ENCODE data around the gene PIH1D1. TPM values are rescaled to one million over a fixed set of nuclear protein-coding genes. Genes with fewer than 3 reads are reported as not detected.

The PIH1D1 gene
- total RNA-seq, 1 donor from 2014 or later, result 78.8 TPM

GRCh38 chr19:49481020-49481683, 29.5 kb upstream of the PIH1D1 start:
- Mint-ChIP-seq H3K9me3 (ENCODE audit: unreplicated experiment) (no peaks in the 10 kb centered on the region), H3K27ac (ENCODE audit: unreplicated experiment) (peak overlapping the region; percentile 67), H3K27me3 (ENCODE audit: unreplicated experiment) (no peaks in the 10 kb centered on the region), H3K4me3 (ENCODE audit: unreplicated experiment) (peak overlapping the region; percentile 77), H3K4me1 (ENCODE audit: unreplicated experiment) (peaks cover 7% of the 10 kb centered on the region), H3K36me3 (ENCODE audit: low read depth, unreplicated experiment) (no peaks in the 10 kb centered on the region)
- no peak for TF ChIP-seq CTCF (IDR thresholded peaks at IDR 0.05; ENCODE audit: unreplicated experiment)
- no peak for DNase-seq (ENCODE audit: low spot score)

DNA sequence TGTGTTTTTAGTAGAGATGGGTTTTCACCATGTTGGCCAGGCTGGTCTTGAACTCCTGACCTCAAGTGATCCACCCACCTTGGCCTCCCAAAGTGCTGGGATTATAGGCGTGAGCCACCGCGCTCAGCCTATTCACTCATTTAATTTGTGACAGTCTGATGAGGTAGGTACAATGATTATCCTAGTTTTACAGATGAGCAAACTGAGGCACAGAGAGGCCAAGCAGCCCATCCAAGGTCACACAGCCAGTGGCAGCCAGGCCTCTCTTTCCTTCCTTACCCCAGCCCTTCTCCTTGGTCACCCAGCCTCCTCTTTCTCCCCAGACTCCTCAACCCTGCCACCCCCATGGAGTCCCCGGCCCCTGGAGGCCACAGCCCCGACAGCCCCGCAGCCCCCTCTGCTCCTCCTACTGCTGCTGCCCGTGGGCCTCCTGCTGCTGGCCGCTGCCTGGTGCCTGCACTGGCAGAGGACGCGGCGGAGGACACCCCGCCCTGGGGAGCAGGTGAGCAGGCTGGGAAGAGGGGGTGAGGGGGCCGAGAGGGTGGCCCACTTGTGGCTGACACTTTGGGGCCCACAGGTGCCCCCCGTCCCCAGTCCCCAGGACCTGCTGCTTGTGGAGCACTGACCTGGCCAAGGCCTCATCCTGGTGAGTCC, 28.5 kb upstream of the PIH1D1 start:
- Mint-ChIP-seq H3K27ac (ENCODE audit: unreplicated experiment) (no peak overlapping the region), H3K4me1 (ENCODE audit: unreplicated experiment) (peaks cover 7% of the 10 kb centered on the region), H3K4me3 (ENCODE audit: unreplicated experiment) (no peak overlapping the region), H3K9me3 (ENCODE audit: unreplicated experiment) (no peaks in the 10 kb centered on the region), H3K27me3 (ENCODE audit: unreplicated experiment) (no peaks in the 10 kb centered on the region), H3K36me3 (ENCODE audit: low read depth, unreplicated experiment) (no peaks in the 10 kb centered on the region)
- TF ChIP-seq CTCF (IDR thresholded peaks at IDR 0.05; ENCODE audit: unreplicated experiment), result no peak
- no peak for DNase-seq (ENCODE audit: low spot score)

DNA sequence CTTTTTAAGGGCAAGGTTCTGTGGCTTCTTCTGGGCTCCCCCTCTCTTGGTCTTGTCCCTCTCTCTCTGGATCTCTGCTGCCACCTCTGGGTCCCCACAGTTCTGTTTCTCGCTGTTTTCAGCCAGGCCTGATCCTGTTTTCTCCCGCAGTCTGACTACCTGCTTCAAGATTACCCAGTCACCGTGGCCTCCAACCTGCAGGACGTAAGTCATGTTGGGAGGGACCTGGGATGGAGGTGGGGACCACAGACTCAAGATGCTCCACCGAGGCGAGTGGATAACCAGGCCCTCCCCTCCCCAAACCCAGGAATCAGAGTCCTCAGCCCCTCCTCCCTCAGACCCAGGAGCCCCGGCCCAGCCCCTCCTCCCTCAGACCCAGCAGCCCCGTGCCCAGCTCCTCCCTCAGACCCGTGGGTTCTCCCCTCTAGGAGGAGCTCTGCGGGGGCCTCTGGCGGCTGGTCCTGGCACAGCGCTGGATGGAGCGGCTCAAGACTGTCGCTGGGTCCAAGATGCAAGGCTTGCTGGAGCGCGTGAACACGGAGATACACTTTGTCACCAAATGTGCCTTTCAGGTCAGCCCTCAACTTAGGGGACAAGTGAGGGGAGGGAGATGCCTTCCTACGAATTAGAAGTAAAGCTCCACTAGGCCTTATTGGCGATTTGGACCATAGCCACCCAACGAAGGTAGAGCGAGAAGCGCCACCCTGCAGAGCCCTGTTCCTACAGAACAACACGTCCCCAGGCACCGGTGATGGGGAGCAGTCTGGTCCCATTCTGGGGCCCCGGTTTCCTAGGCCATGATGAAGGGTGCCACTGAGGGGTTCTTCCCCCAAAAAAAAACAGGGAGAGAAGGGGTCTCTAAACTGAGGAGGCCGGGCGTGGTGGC, 24.6 kb upstream of the PIH1D1 start:
- peak; percentile 15 for TF ChIP-seq CTCF (IDR thresholded peaks at IDR 0.05; ENCODE audit: unreplicated experiment)
- peaks cover 2% of the 10 kb centered on the region for H3K27me3 Mint-ChIP-seq (ENCODE audit: unreplicated experiment)
- DNase-seq (ENCODE audit: low spot score), result peak; percentile 88
- H3K27ac Mint-ChIP-seq (ENCODE audit: unreplicated experiment), result no peak overlapping the region
- H3K9me3 Mint-ChIP-seq (ENCODE audit: unreplicated experiment), result no peaks in the 10 kb centered on the region
- peaks cover 11% of the 10 kb centered on the region for H3K4me1 Mint-ChIP-seq (ENCODE audit: unreplicated experiment)
- no peak overlapping the region for H3K4me3 Mint-ChIP-seq (ENCODE audit: unreplicated experiment)
- no peaks in the 10 kb centered on the region for H3K36me3 Mint-ChIP-seq (ENCODE audit: low read depth, unreplicated experiment)

- H3K4me3 Mint-ChIP-seq (ENCODE audit: unreplicated experiment), result no peak overlapping the region
- H3K4me1 Mint-ChIP-seq (ENCODE audit: unreplicated experiment), result peaks cover 5% of the 10 kb centered on the region
- H3K9me3 Mint-ChIP-seq (ENCODE audit: unreplicated experiment), result no peaks in the 10 kb centered on the region
- no peak for DNase-seq (ENCODE audit: low spot score)
- H3K36me3 Mint-ChIP-seq (ENCODE audit: low read depth, unreplicated experiment), result no peaks in the 10 kb centered on the region
- H3K27me3 Mint-ChIP-seq (ENCODE audit: unreplicated experiment), result peaks cover 2% of the 10 kb centered on the region
- TF ChIP-seq CTCF (IDR thresholded peaks at IDR 0.05; ENCODE audit: unreplicated experiment), result no peak
- no peak overlapping the region for H3K27ac Mint-ChIP-seq (ENCODE audit: unreplicated experiment)
These were observed 23.7 kb upstream of the PIH1D1 start for GRCh38 chr19:49475191-49475917.
